A549 (cell line): ENCODE results near the gene XPO5.

Source experiments
- CHD2 ChIP-seq: fragments of 150-350 bp; IDR thresholded peaks from 2 replicates; pipeline ENCODE4 v1.6.1; 2014; ENCODE audit warnings: low read length; ENCODE audit not compliant: partially characterized antibody
- CTCF ChIP-seq: fragments of >200 bp; sonication (Bioruptor Twin); formaldehyde crosslinking; IDR thresholded peaks from 3 replicates; pipeline ENCODE4 v1.5.1; 2016
- MYC ChIP-seq: IDR thresholded peaks from 2 replicates; pipeline ENCODE4 v1.6.1; 2012; ENCODE audit warnings: mild to moderate bottlenecking, inconsistent platforms, low read length, improper control_type of control experiment, borderline replicate concordance

- TF ChIP-seq CTCF (no peak), CHD2 (no peak), MYC (no peak)
Measured at GRCh38 chr6:43625393-43625992, 49.7 kb upstream of the XPO5 start.
